Hepatocyte (in vitro differentiated cells): ENCODE results near the gene ZNHIT1.

Experiments used
- EZH2phosphoT487 ChIP-seq: fragments of 200-600 bp; sonication (generic); IDR thresholded peaks from one replicate; pipeline ENCODE4 v1.6.1; 2018; ENCODE audit warnings: antibody characterized with exemption, mild to moderate bottlenecking, low read depth, moderate library complexity; ENCODE audit not compliant: unreplicated experiment, severe bottlenecking
- TF ChIP-seq, protein P1 (sequence below): fragments of 200-600 bp; sonication (generic); IDR thresholded peaks from 2 replicates; pipeline ENCODE4 v1.5.1; 2016; ENCODE audit warnings: antibody characterized with exemption, mild to moderate bottlenecking; ENCODE audit not compliant: poor library complexity

GRCh38 chr7:101255796-101256195 lies 37.8 kb downstream of the ZNHIT1 start:
- TF ChIP-seq, protein P1, sequence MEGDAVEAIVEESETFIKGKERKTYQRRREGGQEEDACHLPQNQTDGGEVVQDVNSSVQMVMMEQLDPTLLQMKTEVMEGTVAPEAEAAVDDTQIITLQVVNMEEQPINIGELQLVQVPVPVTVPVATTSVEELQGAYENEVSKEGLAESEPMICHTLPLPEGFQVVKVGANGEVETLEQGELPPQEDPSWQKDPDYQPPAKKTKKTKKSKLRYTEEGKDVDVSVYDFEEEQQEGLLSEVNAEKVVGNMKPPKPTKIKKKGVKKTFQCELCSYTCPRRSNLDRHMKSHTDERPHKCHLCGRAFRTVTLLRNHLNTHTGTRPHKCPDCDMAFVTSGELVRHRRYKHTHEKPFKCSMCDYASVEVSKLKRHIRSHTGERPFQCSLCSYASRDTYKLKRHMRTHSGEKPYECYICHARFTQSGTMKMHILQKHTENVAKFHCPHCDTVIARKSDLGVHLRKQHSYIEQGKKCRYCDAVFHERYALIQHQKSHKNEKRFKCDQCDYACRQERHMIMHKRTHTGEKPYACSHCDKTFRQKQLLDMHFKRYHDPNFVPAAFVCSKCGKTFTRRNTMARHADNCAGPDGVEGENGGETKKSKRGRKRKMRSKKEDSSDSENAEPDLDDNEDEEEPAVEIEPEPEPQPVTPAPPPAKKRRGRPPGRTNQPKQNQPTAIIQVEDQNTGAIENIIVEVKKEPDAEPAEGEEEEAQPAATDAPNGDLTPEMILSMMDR = no peak
- TF ChIP-seq EZH2phosphoT487 = no peak
